Parathyroid adenoma (tissue), 2 donors: Measurements from ENCODE around the gene PRND.
"Not testable (repeated sequence)": the region's sequence is repeated elsewhere in the genome, so short reads cannot be mapped to it uniquely, and the experiment has no call there.

Source experiments
- H2AFZ ChIP-seq: fragments of 300-600 bp; sonication (generic); one replicate; pipeline ENCODE4 v1.7.0; 2017; ENCODE audit warnings: antibody characterized with exemption, mild to moderate bottlenecking
- H3K27ac ChIP-seq: fragments of 300-600 bp; sonication (generic); one replicate; pipeline ENCODE4 v1.7.0; 2017
- H3K27me3 ChIP-seq: fragments of 300-600 bp; sonication (generic); one replicate; pipeline ENCODE4 v1.7.0; 2017; ENCODE audit warnings: low read length; ENCODE audit not compliant: control insufficient read depth, insufficient read depth
- H3K36me3 ChIP-seq: fragments of 300-600 bp; sonication (generic); one replicate; pipeline ENCODE4 v1.7.0; 2017; ENCODE audit warnings: low read length; ENCODE audit not compliant: control insufficient read depth, insufficient read depth
- H3K4me1 ChIP-seq: fragments of 300-600 bp; sonication (generic); one replicate; pipeline ENCODE4 v1.7.0; 2017; ENCODE audit warnings: control low read depth
- H3K4me2 ChIP-seq: fragments of 300-600 bp; sonication (generic); one replicate; pipeline ENCODE4 v1.7.0; 2017; ENCODE audit warnings: low read length
- H3K4me3 ChIP-seq: fragments of 300-600 bp; sonication (generic); one replicate; pipeline ENCODE4 v1.7.0; 2017; ENCODE audit warnings: low read depth, low read length
- H3K79me2 ChIP-seq: fragments of 300-600 bp; sonication (generic); one replicate; pipeline ENCODE4 v1.7.0; 2017; ENCODE audit warnings: control low read depth
- H3K9ac ChIP-seq: fragments of 300-600 bp; sonication (generic); one replicate; pipeline ENCODE4 v1.7.0; 2017; ENCODE audit warnings: mild to moderate bottlenecking
- H3K9me3 ChIP-seq: fragments of 300-600 bp; sonication (generic); one replicate; pipeline ENCODE4 v1.7.0; 2017; ENCODE audit warnings: low read length; ENCODE audit not compliant: control insufficient read depth
- CTCF ChIP-seq: fragments of 300-600 bp; sonication (generic); IDR thresholded peaks from one replicate; pipeline ENCODE4 v1.7.0; 2017; ENCODE audit warnings: antibody characterized with exemption, mild to moderate bottlenecking
- donor health status: primary hyperparathyroidism.

Gene PRND

GRCh38 chr20:4740774-4741431, 19.2 kb downstream of the PRND start:
- peak; percentile 52 for TF ChIP-seq CTCF
- H2AFZ ChIP-seq = no peak overlapping the region

GRCh38 chr20:4748847-4749246, 27.1 kb downstream of the PRND start:
- Histone ChIP-seq H3K4me1 (no peaks in the 10 kb centered on the region), H3K4me2 (no peak overlapping the region), H3K4me3 (no peak overlapping the region), H3K27ac (no peak overlapping the region), H3K36me3 (no peaks in the 10 kb centered on the region), H3K79me2 (no peaks in the 10 kb centered on the region), H3K9me3 (no peaks in the 10 kb centered on the region), H2AFZ (no peak overlapping the region), H3K9ac (no peak overlapping the region), H3K27me3 (no peaks in the 10 kb centered on the region)
- TF ChIP-seq CTCF = no peak

More at GRCh38 chr20:4740774-4741431, 19.2 kb downstream of the PRND start:
- H3K4me1 ChIP-seq = no peaks in the 10 kb centered on the region
- no peak overlapping the region for H3K27ac ChIP-seq
- H3K4me3 ChIP-seq = no peak overlapping the region
- H3K36me3 ChIP-seq = no peaks in the 10 kb centered on the region
- H3K9me3 ChIP-seq = no peaks in the 10 kb centered on the region
- no peak overlapping the region for H3K9ac ChIP-seq
- no peaks in the 10 kb centered on the region for H3K27me3 ChIP-seq
- no peaks in the 10 kb centered on the region for H3K79me2 ChIP-seq
- H3K4me2 ChIP-seq = no peak overlapping the region

DNA sequence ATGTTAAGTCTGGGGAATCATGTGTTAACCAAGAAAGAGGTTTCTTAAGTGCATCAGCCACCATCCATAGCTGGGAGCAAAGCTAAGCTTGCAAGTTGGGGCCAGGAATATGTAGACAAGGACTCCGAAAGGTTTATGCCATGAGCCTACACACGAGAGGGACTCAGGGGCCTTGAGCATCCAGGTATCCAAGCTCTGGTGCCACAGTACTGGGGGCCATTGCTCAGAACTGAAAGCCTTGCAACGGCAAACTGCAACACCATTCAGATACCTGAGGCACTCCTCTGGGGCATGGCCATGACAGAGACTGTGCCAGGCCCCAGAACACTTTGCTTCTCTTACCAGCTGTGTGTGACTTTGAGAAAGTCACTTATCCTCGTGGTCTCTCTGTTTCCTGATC, 27.6 kb downstream of the PRND start:
- Histone ChIP-seq H3K4me2 (no peak overlapping the region), H2AFZ (no peak overlapping the region), H3K4me3 (no peak overlapping the region), H3K4me1 (no peaks in the 10 kb centered on the region), H3K9ac (no peak overlapping the region), H3K9me3 (no peaks in the 10 kb centered on the region), H3K79me2 (no peaks in the 10 kb centered on the region), H3K27me3 (no peaks in the 10 kb centered on the region), H3K27ac (no peak overlapping the region), H3K36me3 (no peaks in the 10 kb centered on the region)
- TF ChIP-seq CTCF = no peak

- Histone ChIP-seq H2AFZ (no peak overlapping the region), H3K9me3 (no peaks in the 10 kb centered on the region), H3K36me3 (no peaks in the 10 kb centered on the region), H3K27ac (no peak overlapping the region), H3K9ac (no peak overlapping the region), H3K4me2 (no peak overlapping the region), H3K27me3 (no peaks in the 10 kb centered on the region), H3K4me3 (no peak overlapping the region), H3K4me1 (no peaks in the 10 kb centered on the region), H3K79me2 (no peaks in the 10 kb centered on the region)
- TF ChIP-seq CTCF = no peak
Measured at GRCh38 chr20:4750381-4750780, 28.7 kb downstream of the PRND start.

DNA sequence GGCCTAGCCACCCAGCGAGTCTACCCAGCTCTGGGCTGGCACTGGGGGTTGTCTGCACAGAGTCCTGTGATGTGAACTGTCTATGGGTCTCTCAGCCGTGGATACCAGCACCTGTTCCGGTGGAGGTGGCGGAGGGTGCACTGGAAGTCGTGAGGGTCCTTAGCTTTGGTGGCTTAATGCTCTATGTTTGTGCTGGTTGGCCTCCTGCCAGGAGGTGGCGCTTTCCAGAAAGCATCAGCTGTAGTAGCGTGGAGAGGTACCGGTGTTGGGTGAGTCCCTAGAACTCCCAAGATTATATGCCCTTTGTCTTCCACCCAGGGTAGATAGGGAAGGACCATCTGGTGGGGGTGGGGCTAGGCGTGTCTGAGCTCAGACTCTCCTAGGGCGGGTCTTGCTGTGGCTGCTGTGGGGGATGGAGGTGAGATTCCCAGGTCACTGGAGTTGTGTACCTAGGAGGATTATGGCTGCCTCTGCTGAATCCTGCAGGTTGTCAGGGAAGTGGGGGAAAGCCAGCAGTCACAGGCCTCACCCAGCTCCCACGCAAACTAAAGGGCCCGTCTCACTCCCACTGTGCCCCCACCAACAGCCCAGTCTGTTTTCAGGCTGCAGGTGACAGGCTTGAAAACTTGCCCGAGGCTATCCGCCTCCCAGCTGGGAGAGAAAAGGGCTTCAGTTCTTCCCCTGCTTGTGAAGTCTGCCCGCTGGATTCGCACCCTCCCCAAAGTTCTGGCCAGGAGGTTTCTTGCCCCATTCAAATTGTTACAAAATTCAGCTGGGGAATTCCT, 37.6 kb downstream of the PRND start:
- not testable (repeated sequence) for H3K4me2 ChIP-seq, H3K9ac ChIP-seq, H2AFZ ChIP-seq, H3K36me3 ChIP-seq, H3K27me3 ChIP-seq, H3K27ac ChIP-seq, H3K79me2 ChIP-seq, H3K4me1 ChIP-seq, H3K4me3 ChIP-seq, H3K9me3 ChIP-seq
